Central memory CD8-positive, alpha-beta T cell (primary cell): ENCODE data around the gene ITSN2.

Source experiments
- ATAC-seq: fragments of 150-1000 bp; cut with Tn5 transposase; replicated peaks from 2 replicates; pipeline ENCODE4 v1.10.0; 2022; ENCODE audit warnings: mild to moderate bottlenecking, moderate FRiP score, moderate number of reproducible peaks; ENCODE audit not compliant: poor library complexity, severe bottlenecking; ENCODE audit errors: extremely low read depth
- DNase-seq, 2 donors: peaks; one replicate each; pipeline ENCODE4 v3.0.0; 2021; ENCODE audit warnings: low spot score in 2 of 2
- H3K27ac Mint-ChIP-seq: one replicate; pipeline ENCODE4 v1.8.0; 2022; ENCODE audit warnings: low read depth, mild to moderate bottlenecking, moderate library complexity, mixed read lengths
- H3K27me3 Mint-ChIP-seq: one replicate; pipeline ENCODE4 v1.8.0; 2022; ENCODE audit warnings: mixed read lengths
- H3K36me3 Mint-ChIP-seq: one replicate; pipeline ENCODE4 v1.8.0; 2022; ENCODE audit warnings: mild to moderate bottlenecking, moderate library complexity, mixed read lengths; ENCODE audit not compliant: insufficient read depth
- H3K4me1 Mint-ChIP-seq: one replicate; pipeline ENCODE4 v1.8.0; 2022; ENCODE audit warnings: mixed read lengths
- H3K4me3 Mint-ChIP-seq: one replicate; pipeline ENCODE4 v1.8.0; 2022; ENCODE audit warnings: mild to moderate bottlenecking, moderate library complexity, mixed read lengths
- H3K9me3 Mint-ChIP-seq: one replicate; pipeline ENCODE4 v1.8.0; 2022; ENCODE audit warnings: mixed read lengths

ITSN2 gene

GRCh38 chr2:24385366-24385765, 25.0 kb upstream of the ITSN2 start:
- no peak for ATAC-seq

DNA sequence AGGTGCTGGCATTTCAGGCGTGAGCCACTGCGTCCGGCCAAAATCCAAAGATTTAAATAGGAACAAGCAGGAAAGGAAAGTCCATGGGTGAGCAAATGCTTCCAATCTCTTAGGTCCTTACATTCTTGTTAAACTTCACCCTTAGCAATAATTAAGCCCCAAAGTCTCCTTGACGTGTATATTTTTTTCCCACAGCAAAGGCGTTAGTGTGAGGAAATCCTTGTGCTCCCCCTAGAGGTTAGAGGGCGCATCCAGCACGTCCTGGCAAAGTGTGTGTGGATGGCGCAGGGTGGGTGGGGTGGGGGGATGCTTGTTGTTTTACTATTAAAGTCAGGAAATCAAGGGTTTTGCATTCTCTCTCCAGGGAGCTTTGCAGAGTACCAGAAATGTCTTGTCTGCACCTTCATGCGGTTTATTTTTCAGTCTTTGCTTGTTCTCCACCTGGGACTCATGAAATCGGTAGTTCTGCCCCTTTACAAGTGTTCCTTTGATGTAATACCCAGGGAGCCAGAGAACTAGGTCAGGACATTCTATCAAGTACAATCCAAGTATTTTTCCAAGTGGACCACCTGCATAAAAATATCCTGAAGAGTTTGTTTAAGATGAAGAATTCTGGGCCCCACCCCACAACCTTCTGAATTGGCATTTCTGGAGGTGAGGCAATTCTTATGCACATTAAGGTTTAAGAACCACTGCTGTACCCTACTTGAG, 22.2 kb upstream of the ITSN2 start:
- ATAC-seq (peak; percentile 75), DNase-seq (peak; percentile 33 to 47)
- no peak overlapping the region for H3K27ac Mint-ChIP-seq
- peaks cover 1% of the 10 kb centered on the region for H3K36me3 Mint-ChIP-seq
- no peaks in the 10 kb centered on the region for H3K9me3 Mint-ChIP-seq
- H3K4me3 Mint-ChIP-seq = no peak overlapping the region
- H3K27me3 Mint-ChIP-seq = no peaks in the 10 kb centered on the region
- no peaks in the 10 kb centered on the region for H3K4me1 Mint-ChIP-seq

More at GRCh38 chr2:24385366-24385765, 25.0 kb upstream of the ITSN2 start:
- no peak for DNase-seq
- Mint-ChIP-seq H3K36me3 (peaks cover 1% of the 10 kb centered on the region), H3K9me3 (no peaks in the 10 kb centered on the region), H3K4me3 (no peak overlapping the region), H3K27me3 (no peaks in the 10 kb centered on the region), H3K4me1 (no peaks in the 10 kb centered on the region), H3K27ac (no peak overlapping the region)

DNA sequence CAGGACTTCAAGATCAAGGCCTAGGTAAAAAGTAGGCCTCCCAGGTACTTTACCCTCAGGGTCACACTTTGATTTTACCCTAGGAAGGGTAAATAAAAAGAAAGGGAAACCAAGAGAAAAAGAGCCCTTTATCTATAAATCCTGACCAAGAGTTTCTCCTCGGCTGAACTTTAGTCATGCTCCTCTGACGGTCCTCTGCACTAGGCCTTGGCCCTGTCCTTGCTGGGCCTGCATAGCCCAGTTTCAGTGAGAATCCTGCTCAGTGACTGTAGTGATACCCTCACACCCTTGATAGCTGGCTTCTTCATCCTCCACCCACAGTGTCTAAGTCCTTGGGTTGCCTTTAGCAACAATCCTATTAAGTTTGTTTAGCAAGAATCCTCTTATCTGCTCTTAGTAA, 20.5 kb upstream of the ITSN2 start:
- no peak for DNase-seq
- Mint-ChIP-seq H3K4me3 (no peak overlapping the region), H3K9me3 (no peaks in the 10 kb centered on the region), H3K4me1 (no peaks in the 10 kb centered on the region), H3K27ac (no peak overlapping the region), H3K36me3 (peaks cover 3% of the 10 kb centered on the region), H3K27me3 (no peaks in the 10 kb centered on the region)
- no peak for ATAC-seq

GRCh38 chr2:24375349-24376087, 15.2 kb upstream of the ITSN2 start:
- no peak overlapping the region for H3K27ac Mint-ChIP-seq
- H3K4me3 Mint-ChIP-seq = no peak overlapping the region
- H3K27me3 Mint-ChIP-seq = no peaks in the 10 kb centered on the region
- no peaks in the 10 kb centered on the region for H3K4me1 Mint-ChIP-seq
- peaks cover 2% of the 10 kb centered on the region for H3K36me3 Mint-ChIP-seq
- DNase-seq (no peak), ATAC-seq (no peak)
- no peaks in the 10 kb centered on the region for H3K9me3 Mint-ChIP-seq

DNA sequence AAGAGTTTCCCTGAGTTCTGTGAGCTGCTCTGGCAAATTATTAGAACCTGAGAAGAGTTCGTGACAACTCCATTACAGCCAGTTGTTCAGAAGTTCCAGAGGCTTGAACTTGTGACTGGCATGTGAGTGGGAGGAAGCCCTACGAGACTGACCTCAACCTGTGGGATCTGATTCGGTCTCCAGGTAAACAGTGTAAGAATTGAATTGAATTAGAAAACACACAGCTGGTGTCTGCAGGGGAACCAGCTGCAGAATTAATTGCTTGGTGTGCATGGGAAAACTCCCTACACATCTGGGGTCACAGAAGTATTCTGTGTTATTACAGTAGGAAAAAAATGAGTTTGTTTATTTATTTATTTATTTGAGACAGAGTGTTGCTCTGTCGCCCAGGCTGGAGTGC, 14.0 kb upstream of the ITSN2 start:
- H3K9me3 Mint-ChIP-seq = no peaks in the 10 kb centered on the region
- no peaks in the 10 kb centered on the region for H3K4me1 Mint-ChIP-seq
- ATAC-seq = no peak
- H3K27ac Mint-ChIP-seq = no peak overlapping the region
- DNase-seq = no peak
- no peak overlapping the region for H3K4me3 Mint-ChIP-seq
- H3K27me3 Mint-ChIP-seq = no peaks in the 10 kb centered on the region
- H3K36me3 Mint-ChIP-seq = peaks cover 2% of the 10 kb centered on the region

- no peak for ATAC-seq
- Mint-ChIP-seq H3K4me1 (no peaks in the 10 kb centered on the region), H3K9me3 (no peaks in the 10 kb centered on the region), H3K4me3 (no peak overlapping the region), H3K27me3 (no peaks in the 10 kb centered on the region), H3K27ac (no peak overlapping the region), H3K36me3 (peaks cover 2% of the 10 kb centered on the region)
- DNase-seq = no peak
Measured at GRCh38 chr2:24372033-24372432, 11.7 kb upstream of the ITSN2 start.

GRCh38 chr2:24365826-24366225, 5.5 kb upstream of the ITSN2 start:
- H3K27me3 Mint-ChIP-seq = no peaks in the 10 kb centered on the region
- peaks cover 7% of the 10 kb centered on the region for H3K36me3 Mint-ChIP-seq
- H3K9me3 Mint-ChIP-seq = no peaks in the 10 kb centered on the region
- DNase-seq = no peak
- ATAC-seq = no peak
- no peak overlapping the region for H3K27ac Mint-ChIP-seq
- no peak overlapping the region for H3K4me3 Mint-ChIP-seq
- H3K4me1 Mint-ChIP-seq = peaks cover 5% of the 10 kb centered on the region

DNA sequence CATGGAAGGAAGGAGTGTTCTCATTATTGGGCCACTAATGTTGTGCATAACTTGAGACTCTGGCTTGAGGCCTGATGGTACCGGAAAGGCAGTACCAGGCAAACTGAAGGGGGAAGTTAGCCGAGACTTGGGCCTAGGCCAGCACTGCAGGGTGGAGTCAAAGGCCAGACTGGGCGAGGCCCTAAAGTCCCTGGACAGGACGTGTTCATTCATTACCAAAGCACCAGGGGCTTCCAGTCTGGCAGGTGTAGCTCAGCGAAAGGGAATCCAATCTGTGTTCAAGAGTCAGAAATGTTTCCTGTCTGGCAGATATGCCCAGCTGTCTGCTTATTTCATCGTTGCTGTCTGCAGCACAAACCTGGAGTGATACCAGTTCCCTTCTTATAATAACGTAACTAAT, 4.7 kb upstream of the ITSN2 start:
- Mint-ChIP-seq H3K36me3 (peaks cover 12% of the 10 kb centered on the region), H3K4me3 (no peak overlapping the region), H3K4me1 (peaks cover 7% of the 10 kb centered on the region), H3K27ac (no peak overlapping the region), H3K27me3 (no peaks in the 10 kb centered on the region), H3K9me3 (no peaks in the 10 kb centered on the region)
- DNase-seq (no peak), ATAC-seq (no peak)

- no peak overlapping the region for H3K27ac Mint-ChIP-seq
- no peak for DNase-seq
- no peak overlapping the region for H3K4me3 Mint-ChIP-seq
- ATAC-seq = no peak
- H3K4me1 Mint-ChIP-seq = peaks cover 17% of the 10 kb centered on the region
- H3K36me3 Mint-ChIP-seq = peaks cover 17% of the 10 kb centered on the region
- H3K27me3 Mint-ChIP-seq = no peaks in the 10 kb centered on the region
- H3K9me3 Mint-ChIP-seq = no peaks in the 10 kb centered on the region
Measured at GRCh38 chr2:24363301-24363700, 3.0 kb upstream of the ITSN2 start.

- H3K9me3 Mint-ChIP-seq = no peaks in the 10 kb centered on the region
- H3K27me3 Mint-ChIP-seq = no peaks in the 10 kb centered on the region
- H3K4me1 Mint-ChIP-seq = peaks cover 23% of the 10 kb centered on the region
- DNase-seq = no peak
- peak overlapping the region; percentile 29 for H3K4me3 Mint-ChIP-seq
- no peak for ATAC-seq
- no peak overlapping the region for H3K27ac Mint-ChIP-seq
- H3K36me3 Mint-ChIP-seq = peaks cover 20% of the 10 kb centered on the region
Measured at GRCh38 chr2:24362253-24362652, 1.9 kb upstream of the ITSN2 start.

DNA sequence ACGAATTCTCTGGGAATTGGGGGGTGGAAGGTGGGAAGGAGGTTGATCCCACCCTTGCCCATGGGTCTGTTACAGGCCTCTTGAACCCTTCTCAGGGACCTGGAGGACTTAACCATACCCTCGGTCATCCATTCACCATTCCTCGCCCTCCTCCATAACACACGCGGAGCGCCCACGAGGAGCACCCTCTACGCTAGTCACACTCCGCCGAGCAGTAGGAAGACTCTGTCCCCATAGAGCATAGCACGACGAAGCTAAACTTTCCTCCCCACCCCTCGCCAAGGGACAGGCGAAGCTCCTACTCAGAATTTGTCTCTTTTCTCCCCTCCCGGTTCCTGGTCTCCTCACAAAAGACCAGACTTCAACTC, 611 bp upstream of the ITSN2 start:
- H3K4me1 Mint-ChIP-seq = peaks cover 27% of the 10 kb centered on the region
- H3K27me3 Mint-ChIP-seq = no peaks in the 10 kb centered on the region
- ATAC-seq = no peak
- peak overlapping the region; percentile 82 for H3K4me3 Mint-ChIP-seq
- no peak for DNase-seq
- H3K27ac Mint-ChIP-seq = peak overlapping the region; percentile 94
- H3K9me3 Mint-ChIP-seq = no peaks in the 10 kb centered on the region
- peaks cover 26% of the 10 kb centered on the region for H3K36me3 Mint-ChIP-seq

- ATAC-seq (peak; percentile 47), DNase-seq (peak; percentile 33 to 40)
- peaks cover 39% of the 10 kb centered on the region for H3K4me1 Mint-ChIP-seq
- peak overlapping the region; percentile 82 for H3K4me3 Mint-ChIP-seq
- no peaks in the 10 kb centered on the region for H3K27me3 Mint-ChIP-seq
- no peaks in the 10 kb centered on the region for H3K9me3 Mint-ChIP-seq
- peaks cover 26% of the 10 kb centered on the region for H3K36me3 Mint-ChIP-seq
- peak overlapping the region; percentile 92 for H3K27ac Mint-ChIP-seq
Measured at GRCh38 chr2:24359129-24360049, 947 bp downstream of the ITSN2 start.
